HepG2 (cell line): Measurements from ENCODE around the gene HEMK1. TPM values are rescaled to one million over a fixed set of nuclear protein-coding genes. Genes with fewer than 3 reads are reported as not detected.

Experiments used
- BCLAF1 ChIP-seq: fragments of 450-650 bp; IDR thresholded peaks from 2 replicates; pipeline ENCODE4 v1.6.1; 2017; ENCODE audit warnings: mild to moderate bottlenecking
- CBX1 ChIP-seq: IDR thresholded peaks from one replicate; pipeline ENCODE4 v1.6.1; 2016; ENCODE audit warnings: antibody characterized with exemption, low read depth
- FOXK2 ChIP-seq: fragments of 450-650 bp; IDR thresholded peaks from 2 replicates; pipeline ENCODE4 v1.6.1; 2016
- MAFK ChIP-seq, 2 experiments: IDR thresholded peaks in 1 of 2; conservative IDR thresholded peaks in 1 of 2; 2 replicates each; pipeline ENCODE4 v1.6.1; 2011; ENCODE audit warnings: improper control_type of control experiment in 2 of 2, low read length in 2 of 2
- MYC ChIP-seq: sonication (generic); formaldehyde crosslinking; IDR thresholded peaks from 2 replicates; pipeline ENCODE4 v1.9.0; 2021; ENCODE audit warnings: missing genetic modification reagents, borderline replicate concordance
- NONO ChIP-seq, 2 experiments: fragments of 450-650 bp in 1 of 2; sonication (generic) in 1 of 2; formaldehyde crosslinking in 1 of 2; IDR thresholded peaks in 1 of 2; conservative IDR thresholded peaks in 1 of 2; 2 replicates each; pipeline versions ENCODE4 v1.6.1 to v1.8.0; 2017 to 2022; ENCODE audit warnings: mild to moderate bottlenecking in 1 of 2, missing genetic modification reagents in 1 of 2, moderate library complexity in 1 of 2
- SIN3B ChIP-seq: fragments of 150-350 bp; IDR thresholded peaks from 2 replicates; pipeline ENCODE4 v1.6.1; 2014; ENCODE audit warnings: low read length
- TARDBP ChIP-seq: sonication (generic); formaldehyde crosslinking; IDR thresholded peaks from 2 replicates; pipeline ENCODE4 v1.8.0; 2022; ENCODE audit warnings: mild to moderate bottlenecking, missing genetic modification reagents
- TCF7 ChIP-seq: sonication (generic); IDR thresholded peaks from 2 replicates; pipeline ENCODE4 v1.6.1; 2016; ENCODE audit warnings: antibody characterized with exemption, low read depth
- ZBTB7B ChIP-seq: sonication (generic); formaldehyde crosslinking; IDR thresholded peaks from 2 replicates; pipeline ENCODE4 v1.4.0; 2020; ENCODE audit warnings: missing genetic modification reagents
- ZFP91 ChIP-seq: sonication (generic); formaldehyde crosslinking; IDR thresholded peaks from 2 replicates; pipeline ENCODE4 v1.9.0; 2022; ENCODE audit warnings: missing genetic modification reagents, mild to moderate bottlenecking, borderline replicate concordance
- ZNF136 ChIP-seq: sonication (generic); formaldehyde crosslinking; IDR thresholded peaks from 2 replicates; pipeline ENCODE4 v1.8.1; 2022; ENCODE audit warnings: low read depth, mild to moderate bottlenecking, moderate library complexity, missing genetic modification reagents
- ZNF24 ChIP-seq: fragments of 450-650 bp; IDR thresholded peaks from 2 replicates; pipeline ENCODE4 v1.6.1; 2017; ENCODE audit warnings: antibody characterized with exemption, mild to moderate bottlenecking
- ZNF367 ChIP-seq: sonication (generic); formaldehyde crosslinking; IDR thresholded peaks from 2 replicates; pipeline ENCODE4 v1.4.0; 2020; ENCODE audit warnings: missing genetic modification reagents, borderline replicate concordance
- ZNF580 ChIP-seq: IDR thresholded peaks from 2 replicates; pipeline ENCODE4 v1.6.1; 2016; ENCODE audit warnings: low read depth, borderline replicate concordance
- ZNF770 ChIP-seq: sonication (generic); formaldehyde crosslinking; IDR thresholded peaks from 2 replicates; pipeline ENCODE4 v1.5.0; 2020; ENCODE audit warnings: mild to moderate bottlenecking, missing genetic modification reagents
- ZUFSP ChIP-seq: sonication (generic); formaldehyde crosslinking; IDR thresholded peaks from 2 replicates; pipeline ENCODE4 v1.9.0; 2021; ENCODE audit warnings: missing genetic modification reagents, mild to moderate bottlenecking, borderline replicate concordance
- polyA plus RNA-seq, 8 experiments: library from polyadenylated mRNA; depleted of rRNA in 3 of 8; stranded (reverse) in 7 of 8; unstranded in 1 of 8; fragments of >200 nt; fragmentation: Illumina TruSeq in 4 of 8; extraction: Trizol in 4 of 8; gene quantifications; 2 replicates each; pipeline versions ENCODE4 v1.2.1 to v1.2.3, GENCODE V29; 2011 to 2016; ENCODE audit warnings: low read depth in 4 of 8, missing spikeins in 1 of 8, mixed read lengths in 1 of 8; ENCODE audit not compliant: insufficient read depth in 1 of 8
- total RNA-seq, 5 experiments: library from RNA; depleted of rRNA; stranded (reverse); fragments of >200 nt; fragmentation: Illumina TruSeq; extraction: Trizol; gene quantifications; 2 replicates each; pipeline ENCODE4 v1.2.3, GENCODE V29; 2016; ENCODE audit warnings: low read depth in 1 of 5

HEMK1 gene
- total and polyA plus RNA-seq, 2 of the 13 experiments (the other 11 are each of a cell fraction or from before 2014, with no cell fraction given) = 9.8 to 12.6 TPM

GRCh38 chr3:50587806-50588758, 18.8 kb downstream of the HEMK1 start (continued):
- TF ChIP-seq ZNF24 (no peak), SIN3B (no peak), MYC (CRISPR knock-in tag) (peak; percentile 69), NONO (IDR thresholded peaks at IDR 0.05) (no peak), NONO (CRISPR knock-in tag; conservative IDR thresholded peaks at IDR 0.05) (no peak), CBX1 (peak; percentile 95), ZNF770 (CRISPR knock-in tag) (0 out of 2 replicates have a peak, but pooled peaks have one; percentile 13), ZNF580 (CRISPR knock-in tag) (0 out of 2 replicates have a peak, but pooled peaks have one; percentile 55), MAFK (conservative IDR thresholded peaks at IDR 0.05 in 1 of 2, IDR thresholded peaks at IDR 0.05 in 1 of 2; ENCODE audit: low read length in 2 of 2) (no peak), ZNF136 (no peak), ZNF367 (CRISPR knock-in tag) (no peak), ZBTB7B (CRISPR knock-in tag) (peak; percentile 88; the same call in 1 of the 2 replicates), ZUFSP (CRISPR knock-in tag) (no peak), FOXK2 (no peak), BCLAF1 (no peak), TARDBP (peak; percentile 69; the same call in 1 of the 2 replicates), ZFP91 (CRISPR knock-in tag) (peak; percentile 89), TCF7 (no peak)
